HG02970 (cell line): ENCODE measurements around the gene FKBP1A.

Experiments
- ATAC-seq: cut with Tn5 transposase; IDR thresholded peaks from one replicate; pipeline ENCODE4 v1.9.1; 2021; ENCODE audit warnings: mild to moderate bottlenecking, moderate library complexity, moderate number of reproducible peaks; ENCODE audit not compliant: unreplicated experiment, low FRiP score

FKBP1A gene

GRCh38 chr20:1322511-1323245 lies 70.2 kb downstream of the FKBP1A start:
- no peak for ATAC-seq

- no peak for ATAC-seq
Observed at GRCh38 chr20:1321654-1321939, 71.3 kb downstream of the FKBP1A start.

- ATAC-seq = no peak
Observed at GRCh38 chr20:1320902-1321653, 71.8 kb downstream of the FKBP1A start.

GRCh38 chr20:1320016-1320415 lies 72.8 kb downstream of the FKBP1A start:
- ATAC-seq = no peak

GRCh38 chr20:1319462-1319861 lies 73.4 kb downstream of the FKBP1A start:
- no peak for ATAC-seq

- no peak for ATAC-seq
Observed at GRCh38 chr20:1319051-1319450, 73.8 kb downstream of the FKBP1A start.
